ENCODE results near the gene CHORDC1. TPM values are rescaled to one million over a fixed set of nuclear protein-coding genes. Genes with fewer than 3 reads are reported as not detected.

Gene CHORDC1
- total RNA-seq, 2 experiments from 2014 or later = 75.7 to 82.6 TPM

GRCh38 chr11:90197377-90197776 is 25.5 kb downstream of the CHORDC1 start:
- ChIA-PET CTCF (no interaction called here), POLR2A (no interaction called here)
- Mint-ChIP-seq H3K4me1 (ENCODE audit: low read depth) (peaks cover 5% of the 10 kb centered on the region), H3K4me3 (no peak overlapping the region), H3K36me3 (ENCODE audit: low read depth) (peaks cover 21% of the 10 kb centered on the region), H3K27me3 (no peaks in the 10 kb centered on the region), H3K9me3 (no peaks in the 10 kb centered on the region), H3K27ac (no peak overlapping the region)
- TF ChIP-seq CTCF (IDR thresholded peaks at IDR 0.05) = no peak
- ATAC-seq = no peak
- DNase-seq = no peak
- intact Hi-C loops (cut with micrococcal nuclease) = no loop called here

DNA sequence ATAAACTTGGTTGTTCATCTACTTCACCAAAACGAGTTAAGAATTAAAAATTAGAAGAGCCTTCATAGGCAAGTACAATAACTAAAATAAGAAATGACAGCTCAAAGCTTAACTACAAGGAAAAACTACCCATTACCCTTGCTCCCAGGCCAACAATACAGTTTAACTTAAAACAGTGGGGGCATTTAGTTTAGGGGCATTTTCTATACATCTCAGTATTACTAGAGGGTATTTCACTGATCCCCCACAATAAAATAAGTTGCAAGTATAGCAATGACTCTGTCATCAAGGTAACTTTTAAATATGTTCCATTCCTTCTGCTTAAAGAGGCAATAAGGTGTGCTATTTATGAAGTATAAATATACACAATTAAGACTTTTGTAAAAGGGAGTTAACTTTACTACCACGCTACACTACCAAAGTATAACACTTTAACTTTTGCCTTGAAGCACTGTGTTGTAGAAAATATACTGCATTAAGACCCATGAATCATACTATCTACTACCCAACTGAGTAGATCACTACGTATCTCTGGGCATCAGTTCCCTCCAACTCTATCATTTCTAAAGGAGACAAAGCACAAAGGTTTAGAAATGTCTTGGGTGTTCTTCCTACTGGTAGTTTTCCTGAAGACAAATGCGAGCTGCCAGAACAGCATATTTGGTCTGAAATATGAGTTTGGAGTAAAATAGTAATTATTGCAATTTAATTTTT is 29.8 kb downstream of the CHORDC1 start:
- intact Hi-C loops (cut with micrococcal nuclease) = no loop called here

DNA sequence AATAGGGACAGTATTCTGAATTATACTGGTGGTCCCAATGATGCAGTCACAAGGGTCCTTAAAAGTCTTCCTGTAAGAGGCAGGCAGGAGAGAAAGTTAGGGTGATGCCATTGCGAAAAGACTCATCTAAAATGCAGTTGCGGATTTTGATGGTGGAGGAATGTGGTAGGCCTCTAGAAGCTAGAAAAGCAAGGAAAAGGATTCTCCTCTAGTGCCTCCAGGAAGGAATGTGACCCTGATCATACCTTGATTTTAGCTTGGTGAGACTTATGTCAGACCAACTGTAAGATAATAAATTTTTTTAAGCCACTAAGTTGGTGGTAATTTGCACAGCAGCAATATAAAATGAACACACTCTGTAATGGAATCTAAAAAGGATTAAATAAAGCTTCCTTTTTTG is 33.8 kb downstream of the CHORDC1 start:
- DNase-seq (no peak), ATAC-seq (no peak)
- no peak for TF ChIP-seq CTCF (IDR thresholded peaks at IDR 0.05)
- POLR2A ChIA-PET = no interaction called here
- CTCF ChIA-PET = interaction anchor here (2.0 kb wide), 1 partner anchor 16 kb away, joined by 6 read pairs; no protein-coding TSS in a partner anchor
- Mint-ChIP-seq H3K4me1 (ENCODE audit: low read depth) (no peaks in the 10 kb centered on the region), H3K36me3 (ENCODE audit: low read depth) (peaks cover 14% of the 10 kb centered on the region), H3K9me3 (no peaks in the 10 kb centered on the region), H3K27ac (no peak overlapping the region), H3K27me3 (no peaks in the 10 kb centered on the region), H3K4me3 (no peak overlapping the region)
- intact Hi-C loops (cut with micrococcal nuclease) = no loop called here

More for the DNA sequence above, 29.8 kb downstream of the CHORDC1 start:
- TF ChIP-seq CTCF (IDR thresholded peaks at IDR 0.05) = no peak
- CTCF ChIA-PET = interaction anchor here (1.3 kb wide), 1 partner anchor 11 kb away, joined by 5 read pairs; no protein-coding TSS in a partner anchor
- ATAC-seq = no peak
- H3K27ac Mint-ChIP-seq = peak overlapping the region; percentile 16
- no peak overlapping the region for H3K4me3 Mint-ChIP-seq
- H3K9me3 Mint-ChIP-seq = no peaks in the 10 kb centered on the region
- no peaks in the 10 kb centered on the region for H3K27me3 Mint-ChIP-seq
- POLR2A ChIA-PET = no interaction called here
- DNase-seq = no peak
- H3K4me1 Mint-ChIP-seq (ENCODE audit: low read depth) = no peaks in the 10 kb centered on the region
- peaks cover 17% of the 10 kb centered on the region for H3K36me3 Mint-ChIP-seq (ENCODE audit: low read depth)

DNA sequence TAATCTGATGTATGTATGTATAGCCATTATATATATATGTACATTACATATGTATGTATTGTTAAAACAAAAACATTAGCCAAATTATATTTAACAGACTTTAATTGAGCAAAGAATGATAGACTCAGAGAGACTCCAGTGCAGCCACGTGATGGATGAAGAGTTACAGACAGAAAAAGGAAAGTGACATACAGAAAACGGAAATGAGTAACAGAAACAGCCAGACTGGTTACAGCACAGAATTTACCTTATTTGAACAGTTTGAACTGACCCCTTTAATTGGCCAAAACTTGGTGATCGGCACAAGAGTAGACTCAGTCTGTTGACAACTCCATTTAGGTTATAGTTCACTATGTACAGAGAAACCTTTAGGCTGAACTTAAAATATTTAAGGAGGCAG is 35.0 kb downstream of the CHORDC1 start:
- H3K9me3 Mint-ChIP-seq = no peaks in the 10 kb centered on the region
- intact Hi-C loops (cut with micrococcal nuclease) = no loop called here
- peaks cover 14% of the 10 kb centered on the region for H3K36me3 Mint-ChIP-seq (ENCODE audit: low read depth)
- DNase-seq (no peak), ATAC-seq (no peak)
- POLR2A ChIA-PET = no interaction called here
- H3K27ac Mint-ChIP-seq = no peak overlapping the region
- CTCF ChIA-PET = no interaction called here
- H3K27me3 Mint-ChIP-seq = no peaks in the 10 kb centered on the region
- TF ChIP-seq CTCF (IDR thresholded peaks at IDR 0.05) = no peak
- H3K4me1 Mint-ChIP-seq (ENCODE audit: low read depth) = no peaks in the 10 kb centered on the region
- H3K4me3 Mint-ChIP-seq = no peak overlapping the region

GRCh38 chr11:90179923-90180322 is 42.9 kb downstream of the CHORDC1 start:
- POLR2A ChIA-PET = no interaction called here

More at GRCh38 chr11:90179923-90180322, 42.9 kb downstream of the CHORDC1 start:
- CTCF ChIA-PET = no interaction called here
- no peak overlapping the region for H3K27ac Mint-ChIP-seq
- ATAC-seq = no peak
- no peak for DNase-seq
- H3K4me3 Mint-ChIP-seq = no peak overlapping the region
- H3K9me3 Mint-ChIP-seq = no peaks in the 10 kb centered on the region
- no peak for TF ChIP-seq CTCF (IDR thresholded peaks at IDR 0.05)
- peaks cover 4% of the 10 kb centered on the region for H3K27me3 Mint-ChIP-seq
- H3K36me3 Mint-ChIP-seq (ENCODE audit: low read depth) = no peaks in the 10 kb centered on the region
- intact Hi-C loops (cut with micrococcal nuclease) = no loop called here
- no peaks in the 10 kb centered on the region for H3K4me1 Mint-ChIP-seq (ENCODE audit: low read depth)
